Activated naive CD4-positive, alpha-beta T cell treated with anti-CD3 and anti-CD28 coated beads, Interleukin-2, amount 10 ng/mL, durations not matched to agents 7 days and 5 days (primary cell): ENCODE measurements around the gene PTPRS.

ENCODE experiments used
- CTCF ChIA-PET: fragments of 350-600 bp; sonication (Branson Sonifier 250); formaldehyde crosslinking; loops from one replicate; lab custom pipeline; 2021; ENCODE audit warnings: antibody characterized with exemption; lab: Charles Lee
- DNase-seq: peaks from one replicate; pipeline ENCODE4 v3.0.0-alpha.2; 2020
- H3K27ac Mint-ChIP-seq: one replicate; pipeline ENCODE4 v1.8.0; 2021; ENCODE audit warnings: mild to moderate bottlenecking, moderate library complexity, mixed read lengths
- H3K27me3 Mint-ChIP-seq: one replicate; pipeline ENCODE4 v1.8.0; 2021; ENCODE audit warnings: mild to moderate bottlenecking, mixed read lengths
- H3K36me3 Mint-ChIP-seq: one replicate; pipeline ENCODE4 v1.8.0; 2021; ENCODE audit warnings: mixed read lengths
- H3K4me1 Mint-ChIP-seq: one replicate; pipeline ENCODE4 v1.8.0; 2021; ENCODE audit warnings: mixed read lengths
- H3K4me3 Mint-ChIP-seq: one replicate; pipeline ENCODE4 v1.8.0; 2021; ENCODE audit warnings: mild to moderate bottlenecking, moderate library complexity, mixed read lengths
- H3K9me3 Mint-ChIP-seq: one replicate; pipeline ENCODE4 v1.8.0; 2021; ENCODE audit warnings: mixed read lengths

PTPRS gene

GRCh38 chr19:5342573-5343201 lies 2.1 kb upstream of the PTPRS start:
- no peak overlapping the region for H3K4me3 Mint-ChIP-seq
- peaks cover 57% of the 10 kb centered on the region for H3K27me3 Mint-ChIP-seq
- H3K4me1 Mint-ChIP-seq = peaks cover 10% of the 10 kb centered on the region
- no peak for DNase-seq
- no peak overlapping the region for H3K27ac Mint-ChIP-seq
- CTCF ChIA-PET = no interaction called here
- no peaks in the 10 kb centered on the region for H3K36me3 Mint-ChIP-seq
- H3K9me3 Mint-ChIP-seq = no peaks in the 10 kb centered on the region

GRCh38 chr19:5341981-5342380 lies 1.4 kb upstream of the PTPRS start:
- Mint-ChIP-seq H3K4me1 (peaks cover 10% of the 10 kb centered on the region), H3K27ac (no peak overlapping the region), H3K36me3 (no peaks in the 10 kb centered on the region), H3K4me3 (no peak overlapping the region), H3K27me3 (peaks cover 65% of the 10 kb centered on the region), H3K9me3 (no peaks in the 10 kb centered on the region)
- CTCF ChIA-PET = no interaction called here
- no peak for DNase-seq

GRCh38 chr19:5341448-5341820 lies 822 bp upstream of the PTPRS start:
- Mint-ChIP-seq H3K4me3 (peak overlapping the region; percentile 23), H3K9me3 (no peaks in the 10 kb centered on the region), H3K27me3 (peaks cover 70% of the 10 kb centered on the region), H3K27ac (no peak overlapping the region), H3K36me3 (no peaks in the 10 kb centered on the region), H3K4me1 (peaks cover 10% of the 10 kb centered on the region)
- CTCF ChIA-PET = no interaction called here
- DNase-seq = no peak

GRCh38 chr19:5339950-5340636 lies 519 bp downstream of the PTPRS start:
- peaks cover 10% of the 10 kb centered on the region for H3K4me1 Mint-ChIP-seq
- peak overlapping the region; percentile 44 for H3K4me3 Mint-ChIP-seq
- CTCF ChIA-PET = no interaction called here
- no peaks in the 10 kb centered on the region for H3K9me3 Mint-ChIP-seq
- H3K27ac Mint-ChIP-seq = no peak overlapping the region
- H3K27me3 Mint-ChIP-seq = peaks cover 78% of the 10 kb centered on the region
- no peak for DNase-seq
- no peaks in the 10 kb centered on the region for H3K36me3 Mint-ChIP-seq

DNA sequence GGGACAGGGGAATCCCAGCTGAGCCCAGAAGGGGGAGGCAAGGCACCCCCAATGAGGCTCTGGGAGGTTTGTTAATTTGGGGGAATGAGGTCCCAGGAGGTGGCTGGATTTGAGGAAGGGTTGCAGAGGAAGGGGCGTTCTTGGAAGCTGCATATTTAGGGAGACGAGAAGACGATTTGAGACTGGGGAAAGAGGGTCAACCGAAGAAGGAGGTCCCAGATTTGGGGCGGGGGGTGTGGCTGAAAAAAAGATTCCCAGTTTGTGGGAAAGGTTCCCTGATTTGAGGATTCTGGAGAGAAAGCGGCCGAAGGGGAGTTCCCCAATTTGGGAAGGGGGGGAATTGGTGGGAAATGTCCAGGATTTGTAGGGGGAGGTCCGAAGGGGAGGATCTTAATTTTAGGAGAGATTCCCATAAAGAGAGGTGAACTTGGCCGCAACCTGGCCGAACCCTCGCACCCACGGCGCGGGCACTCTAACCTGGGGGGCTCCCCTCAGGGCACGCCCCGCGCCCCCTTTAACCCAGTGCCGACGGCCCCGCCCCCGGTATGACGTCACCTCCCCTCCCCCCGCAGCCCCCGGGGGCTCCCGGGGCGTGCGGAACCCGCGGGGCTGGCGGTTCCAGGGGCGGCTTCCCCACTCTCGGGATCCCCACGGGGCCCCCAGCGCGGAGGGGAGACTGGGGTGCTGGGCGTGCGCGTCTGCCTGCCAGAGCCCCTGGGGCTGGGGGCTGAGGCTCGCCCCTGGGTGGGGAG lies 1.2 kb downstream of the PTPRS start:
- CTCF ChIA-PET = no interaction called here
- DNase-seq = no peak
- Mint-ChIP-seq H3K4me1 (peaks cover 10% of the 10 kb centered on the region), H3K27me3 (peaks cover 83% of the 10 kb centered on the region), H3K27ac (no peak overlapping the region), H3K4me3 (peak overlapping the region; percentile 19), H3K9me3 (no peaks in the 10 kb centered on the region), H3K36me3 (no peaks in the 10 kb centered on the region)

DNA sequence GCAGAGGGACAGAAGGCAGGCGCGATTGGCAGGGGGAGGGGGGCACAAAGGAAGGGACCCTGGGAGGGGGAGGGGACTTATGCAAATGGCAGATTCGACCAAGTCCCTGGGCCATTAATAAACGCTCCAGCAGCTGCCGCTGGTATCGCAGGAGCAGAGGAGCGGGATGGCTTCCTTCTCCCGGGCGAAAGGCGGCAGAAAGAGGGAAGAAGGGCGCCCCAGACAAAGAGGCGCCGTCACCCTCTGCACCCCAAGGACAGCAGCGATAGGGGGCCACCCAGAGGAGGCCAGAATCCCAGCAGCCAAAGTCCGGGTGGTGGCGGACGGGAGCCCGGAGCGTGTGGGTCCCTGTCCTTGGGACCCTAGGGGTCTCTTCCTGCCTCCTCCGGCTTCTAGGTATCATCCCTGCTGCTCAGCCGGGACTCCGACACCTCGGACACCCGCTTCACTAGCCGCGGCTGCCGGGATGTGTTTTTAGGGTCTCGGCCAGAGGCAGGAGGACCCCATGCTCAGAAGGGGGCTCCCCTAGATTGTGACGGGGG lies 1.9 kb downstream of the PTPRS start:
- peak overlapping the region; percentile 19 for H3K4me3 Mint-ChIP-seq
- H3K27ac Mint-ChIP-seq = no peak overlapping the region
- no peak for DNase-seq
- peaks cover 83% of the 10 kb centered on the region for H3K27me3 Mint-ChIP-seq
- no peaks in the 10 kb centered on the region for H3K36me3 Mint-ChIP-seq
- CTCF ChIA-PET = no interaction called here
- H3K9me3 Mint-ChIP-seq = no peaks in the 10 kb centered on the region
- peaks cover 10% of the 10 kb centered on the region for H3K4me1 Mint-ChIP-seq

- Mint-ChIP-seq H3K9me3 (no peaks in the 10 kb centered on the region), H3K27ac (no peak overlapping the region), H3K27me3 (peaks cover 83% of the 10 kb centered on the region), H3K4me3 (no peak overlapping the region), H3K4me1 (peaks cover 10% of the 10 kb centered on the region), H3K36me3 (no peaks in the 10 kb centered on the region)
- CTCF ChIA-PET = no interaction called here
- no peak for DNase-seq
Observed at GRCh38 chr19:5337708-5338655, 2.6 kb downstream of the PTPRS start.

GRCh38 chr19:5337126-5337525 lies 3.5 kb downstream of the PTPRS start:
- H3K4me1 Mint-ChIP-seq = peaks cover 10% of the 10 kb centered on the region
- peaks cover 79% of the 10 kb centered on the region for H3K27me3 Mint-ChIP-seq
- CTCF ChIA-PET = no interaction called here
- H3K27ac Mint-ChIP-seq = no peak overlapping the region
- H3K36me3 Mint-ChIP-seq = no peaks in the 10 kb centered on the region
- no peaks in the 10 kb centered on the region for H3K9me3 Mint-ChIP-seq
- H3K4me3 Mint-ChIP-seq = no peak overlapping the region
- DNase-seq = no peak

GRCh38 chr19:5336195-5336965 lies 4.2 kb downstream of the PTPRS start:
- H3K9me3 Mint-ChIP-seq = no peaks in the 10 kb centered on the region
- CTCF ChIA-PET = no interaction called here
- no peak overlapping the region for H3K4me3 Mint-ChIP-seq

GRCh38 chr19:5335593-5335992 lies 5.0 kb downstream of the PTPRS start:
- CTCF ChIA-PET = no interaction called here
- H3K36me3 Mint-ChIP-seq = no peaks in the 10 kb centered on the region
- H3K9me3 Mint-ChIP-seq = no peaks in the 10 kb centered on the region
- DNase-seq = no peak
- peaks cover 64% of the 10 kb centered on the region for H3K27me3 Mint-ChIP-seq
- H3K4me3 Mint-ChIP-seq = no peak overlapping the region
- peaks cover 7% of the 10 kb centered on the region for H3K4me1 Mint-ChIP-seq
- no peak overlapping the region for H3K27ac Mint-ChIP-seq

More at GRCh38 chr19:5336195-5336965, 4.2 kb downstream of the PTPRS start:
- H3K4me1 Mint-ChIP-seq = peaks cover 10% of the 10 kb centered on the region
- no peak for DNase-seq
- H3K36me3 Mint-ChIP-seq = no peaks in the 10 kb centered on the region
- no peak overlapping the region for H3K27ac Mint-ChIP-seq
- H3K27me3 Mint-ChIP-seq = peaks cover 71% of the 10 kb centered on the region

DNA sequence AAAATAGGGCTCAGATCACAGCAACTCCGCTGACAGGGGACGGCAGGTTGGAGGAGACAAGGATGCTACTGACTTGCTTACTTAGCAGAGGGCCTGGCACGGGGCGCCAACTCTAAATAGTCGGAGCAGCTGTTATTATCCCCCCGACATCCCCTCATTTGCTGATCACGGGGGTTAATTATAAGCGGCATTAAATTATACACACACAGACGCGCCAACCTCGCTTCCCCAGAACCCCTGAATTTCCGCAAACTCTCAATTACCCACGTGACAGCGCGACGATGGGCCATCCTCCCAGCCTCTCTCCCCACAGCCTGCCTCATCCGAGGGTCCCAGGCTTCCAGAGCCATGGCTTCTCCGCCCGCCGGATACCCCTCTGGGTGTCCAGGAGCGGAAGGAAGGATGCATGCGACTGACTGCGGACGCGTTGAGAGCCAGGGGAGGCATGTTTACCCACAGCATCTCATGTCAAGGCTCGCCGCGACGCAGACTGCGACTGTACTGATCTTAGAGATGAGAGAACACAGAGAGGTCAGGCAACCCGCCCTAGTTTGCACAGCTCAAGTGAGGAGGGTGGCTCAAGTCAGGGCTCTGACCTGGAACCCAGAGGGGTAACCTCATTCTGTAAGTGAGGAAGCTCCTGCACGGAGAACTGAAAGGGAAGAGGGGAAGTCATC lies 5.7 kb downstream of the PTPRS start:
- CTCF ChIA-PET = no interaction called here
- H3K4me1 Mint-ChIP-seq = peaks cover 7% of the 10 kb centered on the region
- DNase-seq = no peak
- H3K27me3 Mint-ChIP-seq = peaks cover 65% of the 10 kb centered on the region
- no peaks in the 10 kb centered on the region for H3K36me3 Mint-ChIP-seq
- H3K27ac Mint-ChIP-seq = no peak overlapping the region
- H3K4me3 Mint-ChIP-seq = no peak overlapping the region
- H3K9me3 Mint-ChIP-seq = no peaks in the 10 kb centered on the region

GRCh38 chr19:5334366-5334739 lies 6.3 kb downstream of the PTPRS start:
- H3K9me3 Mint-ChIP-seq = no peaks in the 10 kb centered on the region
- no peaks in the 10 kb centered on the region for H3K36me3 Mint-ChIP-seq
- H3K4me1 Mint-ChIP-seq = peaks cover 5% of the 10 kb centered on the region
- peaks cover 59% of the 10 kb centered on the region for H3K27me3 Mint-ChIP-seq
- H3K27ac Mint-ChIP-seq = no peak overlapping the region
- no peak overlapping the region for H3K4me3 Mint-ChIP-seq
- CTCF ChIA-PET = no interaction called here
- DNase-seq = no peak
